ENCODE data around the gene CHST15.

DNA sequence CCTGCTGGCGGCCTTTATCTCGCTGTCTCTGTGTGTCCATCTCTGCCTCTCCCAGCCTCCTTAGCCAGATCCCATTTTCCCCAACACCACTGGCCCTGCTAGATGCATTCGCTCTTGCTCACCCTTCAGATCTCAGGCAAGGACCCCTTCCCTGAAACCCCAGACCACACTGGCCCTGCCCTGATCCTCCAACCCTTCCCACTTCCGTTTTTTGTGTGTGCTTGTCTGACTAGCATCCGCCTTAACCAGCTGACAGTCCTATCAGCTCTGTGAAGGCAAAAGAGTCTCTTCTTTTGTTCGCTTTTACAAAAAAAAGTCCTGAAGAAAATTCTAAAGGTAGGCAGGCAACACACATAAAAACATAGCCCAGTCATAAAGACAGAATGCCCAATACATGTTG, 28.7 kb downstream of the CHST15 start:
- TF ChIP-seq CTCF (IDR thresholded peaks at IDR 0.05) (no peak), EP300 (IDR thresholded peaks at IDR 0.05) (no peak)
